Measurements from ENCODE around the gene LCN10.

DNA sequence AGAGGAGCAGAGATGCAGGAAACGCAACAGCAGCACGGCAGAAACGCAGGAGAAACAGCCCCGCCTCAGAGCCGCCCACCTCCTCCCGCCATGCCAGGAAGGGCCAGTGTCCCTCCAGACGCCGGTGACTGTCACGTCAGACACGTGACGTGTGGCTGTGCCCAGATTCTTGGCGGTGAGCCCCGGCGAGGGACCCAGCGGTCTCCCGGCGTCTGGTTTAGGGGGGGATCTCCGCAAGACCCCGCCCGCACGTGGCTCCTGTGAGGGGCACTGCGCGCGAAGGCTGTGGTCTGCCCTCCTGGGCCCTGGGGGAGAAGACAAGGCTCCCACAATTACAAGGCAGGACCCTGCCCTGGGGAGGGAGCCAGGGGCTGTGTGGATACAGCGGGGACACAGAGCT lies 17.7 kb upstream of the LCN10 start:
- TF ChIP-seq, protein P1, sequence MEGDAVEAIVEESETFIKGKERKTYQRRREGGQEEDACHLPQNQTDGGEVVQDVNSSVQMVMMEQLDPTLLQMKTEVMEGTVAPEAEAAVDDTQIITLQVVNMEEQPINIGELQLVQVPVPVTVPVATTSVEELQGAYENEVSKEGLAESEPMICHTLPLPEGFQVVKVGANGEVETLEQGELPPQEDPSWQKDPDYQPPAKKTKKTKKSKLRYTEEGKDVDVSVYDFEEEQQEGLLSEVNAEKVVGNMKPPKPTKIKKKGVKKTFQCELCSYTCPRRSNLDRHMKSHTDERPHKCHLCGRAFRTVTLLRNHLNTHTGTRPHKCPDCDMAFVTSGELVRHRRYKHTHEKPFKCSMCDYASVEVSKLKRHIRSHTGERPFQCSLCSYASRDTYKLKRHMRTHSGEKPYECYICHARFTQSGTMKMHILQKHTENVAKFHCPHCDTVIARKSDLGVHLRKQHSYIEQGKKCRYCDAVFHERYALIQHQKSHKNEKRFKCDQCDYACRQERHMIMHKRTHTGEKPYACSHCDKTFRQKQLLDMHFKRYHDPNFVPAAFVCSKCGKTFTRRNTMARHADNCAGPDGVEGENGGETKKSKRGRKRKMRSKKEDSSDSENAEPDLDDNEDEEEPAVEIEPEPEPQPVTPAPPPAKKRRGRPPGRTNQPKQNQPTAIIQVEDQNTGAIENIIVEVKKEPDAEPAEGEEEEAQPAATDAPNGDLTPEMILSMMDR (IDR thresholded peaks at IDR 0.05; ENCODE audit: low read depth, low read length) = no peak
- TF ChIP-seq POLR2A (IDR thresholded peaks at IDR 0.05; ENCODE audit: extremely low read depth, insufficient read length) = no peak
- TF ChIP-seq, protein P2, sequence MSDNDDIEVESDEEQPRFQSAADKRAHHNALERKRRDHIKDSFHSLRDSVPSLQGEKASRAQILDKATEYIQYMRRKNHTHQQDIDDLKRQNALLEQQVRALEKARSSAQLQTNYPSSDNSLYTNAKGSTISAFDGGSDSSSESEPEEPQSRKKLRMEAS (IDR thresholded peaks at IDR 0.05; ENCODE audit: low read depth, low read length) = no peak
